ENCODE measurements around the gene RASGRF1. TPM values are rescaled to one million over a fixed set of nuclear protein-coding genes. Genes with fewer than 3 reads are reported as not detected.

The RASGRF1 gene
- total and polyA plus RNA-seq, 8 donors = 0.10 to 3.8 (median 1.2) TPM; not detected in 4

GRCh38 chr15:79122991-79123390, 32.4 kb upstream of the RASGRF1 start:
- Histone ChIP-seq H3K4me3 (no peak overlapping the region), H3K27ac (no peak overlapping the region), H3K27me3 (peaks cover 0 to 12% (median 0%) of the 10 kb centered on the region in 3 donors), H3K9me3 (peaks cover 0 to 5% (median 0%) of the 10 kb centered on the region in 4 donors), H3K36me3 (no peaks in the 10 kb centered on the region), H3K4me1 (no peaks in the 10 kb centered on the region)
- 56 to 64% (median 62%) methylated on average over 12 of the region's 12 CpGs for WGBS, 5 donors
- intact Hi-C loops (cut with DNase I; ENCODE audit: low total_unique reads) = no loop called here
- DNase-seq = peak in 1 of 2 donors; percentile 7
- TF ChIP-seq CTCF (IDR thresholded peaks at IDR 0.05) = no peak
- TF ChIP-seq POLR2AphosphoS5 (IDR thresholded peaks at IDR 0.05) = no peak
- no peak for TF ChIP-seq POLR2A (IDR thresholded peaks at IDR 0.05)
- no peak for TF ChIP-seq EP300 (IDR thresholded peaks at IDR 0.05)

- no peaks in the 10 kb centered on the region for H3K36me3 ChIP-seq
- WGBS, 5 donors = 80 to 89% (median 82%) methylated on average over 5 of the region's 5 CpGs
- peaks cover 0 to 1% (median 0%) of the 10 kb centered on the region in 4 donors for H3K9me3 ChIP-seq
- no peak overlapping the region for H3K4me3 ChIP-seq
- TF ChIP-seq POLR2AphosphoS5 (IDR thresholded peaks at IDR 0.05) (no peak), EP300 (IDR thresholded peaks at IDR 0.05) (no peak), POLR2A (IDR thresholded peaks at IDR 0.05) (no peak), CTCF (IDR thresholded peaks at IDR 0.05) (no peak)
- intact Hi-C loops (cut with DNase I; ENCODE audit: low total_unique reads) = no loop called here
- H3K4me1 ChIP-seq = no peaks in the 10 kb centered on the region
- no peak overlapping the region for H3K27ac ChIP-seq
- DNase-seq = no peak
- peaks cover 0 to 12% (median 0%) of the 10 kb centered on the region in 3 donors for H3K27me3 ChIP-seq
These were observed 31.8 kb upstream of the RASGRF1 start for GRCh38 chr15:79122391-79122790.

GRCh38 chr15:79121571-79121970, 31.0 kb upstream of the RASGRF1 start:
- intact Hi-C loops (cut with DNase I; ENCODE audit: low total_unique reads) = no loop called here
- Histone ChIP-seq H3K4me1 (no peaks in the 10 kb centered on the region), H3K27ac (no peak overlapping the region), H3K36me3 (no peaks in the 10 kb centered on the region), H3K27me3 (peaks cover 0 to 12% (median 0%) of the 10 kb centered on the region in 3 donors), H3K4me3 (no peak overlapping the region), H3K9me3 (no peaks in the 10 kb centered on the region)
- TF ChIP-seq POLR2A (IDR thresholded peaks at IDR 0.05) (no peak), EP300 (IDR thresholded peaks at IDR 0.05) (no peak), CTCF (IDR thresholded peaks at IDR 0.05) (no peak), POLR2AphosphoS5 (IDR thresholded peaks at IDR 0.05) (no peak)
- no peak for DNase-seq
- 81 to 90% (median 82%) methylated on average over 7 of the region's 7 CpGs for WGBS, 5 donors

- H3K36me3 ChIP-seq = no peaks in the 10 kb centered on the region
- H3K27me3 ChIP-seq = peaks cover 0 to 16% (median 0%) of the 10 kb centered on the region in 3 donors
- peaks cover 0 to 11% (median 2%) of the 10 kb centered on the region in 4 donors for H3K4me1 ChIP-seq
- H3K9me3 ChIP-seq = no peaks in the 10 kb centered on the region
- H3K27ac ChIP-seq = no peak overlapping the region
- intact Hi-C loops (cut with DNase I; ENCODE audit: low total_unique reads) = no loop called here
- no peak for DNase-seq
- TF ChIP-seq POLR2A (IDR thresholded peaks at IDR 0.05) = no peak
- no peak for TF ChIP-seq POLR2AphosphoS5 (IDR thresholded peaks at IDR 0.05)
- TF ChIP-seq CTCF (IDR thresholded peaks at IDR 0.05) = no peak
- TF ChIP-seq EP300 (IDR thresholded peaks at IDR 0.05) = no peak
- H3K4me3 ChIP-seq = no peak overlapping the region
- WGBS, 5 donors = 58 to 69% (median 63%) methylated on average over 3 of the region's 3 CpGs
These were observed 27.0 kb upstream of the RASGRF1 start for GRCh38 chr15:79117442-79118204.
